GM12875 (cell line): ENCODE measurements around the gene SPSB1.

Experiments used
- H3K4me3 ChIP-seq: one replicate; pipeline ENCODE4 v1.5.1; 2011; ENCODE audit warnings: low read depth, low read length, control low read depth
- CTCF ChIP-seq: IDR thresholded peaks from 2 replicates; pipeline ENCODE4 v1.5.1; 2011; ENCODE audit warnings: low read depth, mild to moderate bottlenecking, control low read depth, inconsistent platforms, low read length, moderate library complexity, borderline replicate concordance; ENCODE audit not compliant: insufficient read depth

The SPSB1 gene

GRCh38 chr1:9300573-9300972 is 7.9 kb downstream of the SPSB1 start:
- H3K4me3 ChIP-seq = no peak overlapping the region
- no peak for TF ChIP-seq CTCF

- no peak overlapping the region for H3K4me3 ChIP-seq
- TF ChIP-seq CTCF = no peak
These were observed 10.2 kb downstream of the SPSB1 start for GRCh38 chr1:9302745-9303524.

GRCh38 chr1:9303916-9304315 is 11.2 kb downstream of the SPSB1 start:
- H3K4me3 ChIP-seq = no peak overlapping the region
- no peak for TF ChIP-seq CTCF

- H3K4me3 ChIP-seq = no peak overlapping the region
- no peak for TF ChIP-seq CTCF
These were observed 12.5 kb downstream of the SPSB1 start for GRCh38 chr1:9305216-9305615.

GRCh38 chr1:9306006-9306405 is 13.3 kb downstream of the SPSB1 start:
- TF ChIP-seq CTCF = no peak
- H3K4me3 ChIP-seq = no peak overlapping the region

GRCh38 chr1:9307303-9307702 is 14.6 kb downstream of the SPSB1 start:
- TF ChIP-seq CTCF = no peak
- no peak overlapping the region for H3K4me3 ChIP-seq

GRCh38 chr1:9308236-9308785 is 15.6 kb downstream of the SPSB1 start:
- no peak for TF ChIP-seq CTCF
- H3K4me3 ChIP-seq = no peak overlapping the region
